ENCODE measurements around the gene MANSC1. TPM values are rescaled to one million over a fixed set of nuclear protein-coding genes. Genes with fewer than 3 reads are reported as not detected.

The MANSC1 gene
- total RNA-seq, 3 donors from 2014 or later (not counting 1 experiment from before 2014, with no cell fraction given): 0.05 to 0.63 (median 0.25) TPM

DNA sequence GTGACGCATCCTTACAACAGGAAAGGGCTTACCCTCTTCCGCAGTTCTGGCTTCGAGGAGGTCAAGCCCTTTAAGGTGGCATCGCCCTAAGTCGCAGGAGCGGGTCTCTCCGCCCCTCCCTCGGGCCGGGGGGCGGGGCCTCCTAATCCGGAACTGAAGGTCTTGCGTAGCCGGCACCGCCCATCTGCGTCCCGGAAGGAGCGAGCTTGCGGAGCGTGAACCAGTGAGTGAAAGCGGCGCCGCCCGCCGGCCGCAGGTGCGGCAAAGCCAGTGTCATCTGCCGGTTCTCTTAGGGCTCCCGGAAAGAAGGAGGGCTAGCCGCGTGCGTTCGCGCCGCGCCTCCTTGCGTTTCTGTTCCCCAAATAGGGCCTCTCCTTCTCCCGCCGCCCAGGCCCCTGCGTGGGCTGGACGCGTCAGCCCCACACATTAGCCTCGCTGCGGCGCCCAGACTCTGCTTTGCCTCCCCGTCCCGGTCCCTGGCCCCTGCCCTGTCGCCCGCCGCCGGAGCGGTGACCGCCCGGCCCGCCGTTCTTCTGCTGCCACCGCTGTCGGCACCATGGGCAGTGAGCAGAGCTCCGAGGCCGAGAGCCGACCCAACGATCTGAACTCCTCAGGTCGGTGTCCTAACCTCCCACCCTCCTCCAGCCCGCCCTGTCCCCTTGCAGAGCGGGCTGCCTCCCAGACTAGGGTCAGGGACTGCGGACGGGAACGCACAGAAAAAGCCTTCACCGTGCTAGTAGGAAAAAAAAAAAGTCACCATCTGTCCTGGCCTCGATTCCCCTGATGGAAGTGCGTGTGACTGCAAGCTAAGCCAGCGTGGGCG lies 7.1 kb upstream of the MANSC1 start, which contains the start of gene BORCS5:
BORCS5 (plus strand) TSS at position 183 of the 823 bp plus-strand sequence; CDS start at position 557, 374 bp downstream.
- ATAC-seq (peak; percentile 92 to 98 (median 94)), DNase-seq (peak; percentile 95 to 99)
- peak within 1 kb of the TSS; percentile 92 to 97 for H3K27ac Mint-ChIP-seq
- H3K9me3 Mint-ChIP-seq: no peaks in the 10 kb centered on the region
- Histone ChIP-seq H3K36me3 (ENCODE audit: control insufficient read depth, insufficient read depth, low read length) (no peaks in the 10 kb centered on the region), H3K9me3 (ENCODE audit: control insufficient read depth, insufficient read depth, low read length) (no peaks in the 10 kb centered on the region), H3K27ac (ENCODE audit: low read length) (peak within 1 kb of the TSS; percentile 97), H3K4me1 (ENCODE audit: control insufficient read depth, insufficient read depth, low read length) (peaks cover 23% of the 10 kb centered on the region), H3K4me3 (ENCODE audit: low read length) (peak within 1 kb of the TSS; percentile 78), H3K27me3 (ENCODE audit: control insufficient read depth, insufficient read depth, low read length) (no peaks in the 10 kb centered on the region)
- H3K4me1 Mint-ChIP-seq: peaks cover 26 to 31% of the 10 kb centered on the region in 2 donors
- WGBS (ENCODE audit: insufficient coverage): under 1% methylated on average over 72 of the region's 72 CpGs
- TF ChIP-seq, protein P1, sequence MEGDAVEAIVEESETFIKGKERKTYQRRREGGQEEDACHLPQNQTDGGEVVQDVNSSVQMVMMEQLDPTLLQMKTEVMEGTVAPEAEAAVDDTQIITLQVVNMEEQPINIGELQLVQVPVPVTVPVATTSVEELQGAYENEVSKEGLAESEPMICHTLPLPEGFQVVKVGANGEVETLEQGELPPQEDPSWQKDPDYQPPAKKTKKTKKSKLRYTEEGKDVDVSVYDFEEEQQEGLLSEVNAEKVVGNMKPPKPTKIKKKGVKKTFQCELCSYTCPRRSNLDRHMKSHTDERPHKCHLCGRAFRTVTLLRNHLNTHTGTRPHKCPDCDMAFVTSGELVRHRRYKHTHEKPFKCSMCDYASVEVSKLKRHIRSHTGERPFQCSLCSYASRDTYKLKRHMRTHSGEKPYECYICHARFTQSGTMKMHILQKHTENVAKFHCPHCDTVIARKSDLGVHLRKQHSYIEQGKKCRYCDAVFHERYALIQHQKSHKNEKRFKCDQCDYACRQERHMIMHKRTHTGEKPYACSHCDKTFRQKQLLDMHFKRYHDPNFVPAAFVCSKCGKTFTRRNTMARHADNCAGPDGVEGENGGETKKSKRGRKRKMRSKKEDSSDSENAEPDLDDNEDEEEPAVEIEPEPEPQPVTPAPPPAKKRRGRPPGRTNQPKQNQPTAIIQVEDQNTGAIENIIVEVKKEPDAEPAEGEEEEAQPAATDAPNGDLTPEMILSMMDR (IDR thresholded peaks at IDR 0.05): no peak
- H3K27me3 Mint-ChIP-seq (ENCODE audit: low read depth in 2 of 2): no peaks in the 10 kb centered on the region
- H3K4me3 Mint-ChIP-seq: peak within 1 kb of the TSS; percentile 96
- intact Hi-C loops (cut with micrococcal nuclease): loop anchor here (2.0 to 10.0 kb wide), 6 partner anchors 28 to 648 kb away; partner anchors contain the start of genes DUSP16, GPR19 and HEBP1
- no peaks in the 10 kb centered on the region for H3K36me3 Mint-ChIP-seq

DNA sequence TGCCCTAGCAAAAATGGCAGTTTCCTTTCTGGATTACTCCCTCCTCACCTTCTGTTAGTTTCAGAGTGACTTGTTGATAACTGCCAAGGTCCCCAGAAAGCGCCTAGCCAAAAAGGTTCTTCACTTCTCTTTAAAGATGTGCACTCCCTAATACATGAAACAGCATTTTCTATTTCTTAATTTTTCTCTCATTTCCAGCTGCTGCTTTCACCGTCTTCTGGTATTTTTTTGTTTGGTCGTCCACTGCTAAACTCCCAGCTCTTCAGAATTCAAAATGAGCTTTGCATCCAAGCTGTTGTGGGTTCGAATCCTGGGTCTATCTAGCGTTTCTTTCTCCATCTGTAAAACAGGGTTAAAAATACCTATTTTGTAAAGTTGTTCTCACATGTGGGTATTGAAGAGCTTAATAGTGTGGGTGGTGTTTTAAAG lies 6.4 kb upstream of the MANSC1 start:
- H3K4me1 Mint-ChIP-seq: peaks cover 26 to 30% of the 10 kb centered on the region in 2 donors
- ATAC-seq (no peak), DNase-seq (no peak)
- Histone ChIP-seq H3K9me3 (ENCODE audit: control insufficient read depth, insufficient read depth, low read length) (no peaks in the 10 kb centered on the region), H3K27me3 (ENCODE audit: control insufficient read depth, insufficient read depth, low read length) (no peaks in the 10 kb centered on the region), H3K36me3 (ENCODE audit: control insufficient read depth, insufficient read depth, low read length) (no peaks in the 10 kb centered on the region), H3K4me1 (ENCODE audit: control insufficient read depth, insufficient read depth, low read length) (peaks cover 23% of the 10 kb centered on the region), H3K4me3 (ENCODE audit: low read length) (peak overlapping the region; percentile 78), H3K27ac (ENCODE audit: low read length) (peak overlapping the region; percentile 97)
- no peaks in the 10 kb centered on the region for H3K27me3 Mint-ChIP-seq (ENCODE audit: low read depth in 2 of 2)
- TF ChIP-seq, protein P1 (IDR thresholded peaks at IDR 0.05): no peak
- 37% methylated on average over 5 of the region's 5 CpGs for WGBS (ENCODE audit: insufficient coverage)
- intact Hi-C loops (cut with micrococcal nuclease): loop anchor here (2.0 to 10.0 kb wide), 6 partner anchors 28 to 648 kb away; partner anchors contain the start of genes DUSP16, GPR19 and HEBP1
- peak overlapping the region; percentile 96 for H3K4me3 Mint-ChIP-seq
- no peaks in the 10 kb centered on the region for H3K36me3 Mint-ChIP-seq
- H3K27ac Mint-ChIP-seq: peak overlapping the region; percentile 92 to 97
- H3K9me3 Mint-ChIP-seq: no peaks in the 10 kb centered on the region

- no peaks in the 10 kb centered on the region for H3K36me3 Mint-ChIP-seq
- TF ChIP-seq, protein P1 (IDR thresholded peaks at IDR 0.05): no peak
- 95% methylated on average over 4 of the region's 5 CpGs for WGBS (ENCODE audit: insufficient coverage)
- no peaks in the 10 kb centered on the region for H3K9me3 Mint-ChIP-seq
- no peak for DNase-seq
- peaks cover 30 to 40% of the 10 kb centered on the region in 2 donors for H3K4me1 Mint-ChIP-seq
- no peak overlapping the region for H3K4me3 Mint-ChIP-seq
- H3K4me3 ChIP-seq (ENCODE audit: low read length): no peak overlapping the region
- no peaks in the 10 kb centered on the region for H3K36me3 ChIP-seq (ENCODE audit: control insufficient read depth, insufficient read depth, low read length)
- no peak for ATAC-seq
- H3K4me1 ChIP-seq (ENCODE audit: control insufficient read depth, insufficient read depth, low read length): peaks cover 25% of the 10 kb centered on the region
- no peak overlapping the region for H3K27ac ChIP-seq (ENCODE audit: low read length)
- no peaks in the 10 kb centered on the region for H3K27me3 ChIP-seq (ENCODE audit: control insufficient read depth, insufficient read depth, low read length)
- intact Hi-C loops (cut with micrococcal nuclease): loop anchor here (10.0 kb wide), 1 partner anchor 651 kb away; the partner anchor contains the start of gene HEBP1
- H3K27ac Mint-ChIP-seq: no peak overlapping the region
- no peaks in the 10 kb centered on the region for H3K27me3 Mint-ChIP-seq (ENCODE audit: low read depth in 2 of 2)
- no peaks in the 10 kb centered on the region for H3K9me3 ChIP-seq (ENCODE audit: control insufficient read depth, insufficient read depth, low read length)
These were observed 3.8 kb upstream of the MANSC1 start for GRCh38 chr12:12353807-12354206.

Measured in natural killer cell (primary cell).